ENCODE results near the gene MYO1A. TPM values are rescaled to one million over a fixed set of nuclear protein-coding genes. Genes with fewer than 3 reads are reported as not detected.

Gene MYO1A
- 0.11 TPM for total RNA-seq
- long read RNA-seq = 0 reads

- DNase-seq (ENCODE audit: low spot score) = no peak
- intact Hi-C loops (cut with DNase I) = no loop called here
Observed at GRCh38 chr12:57049890-57050289, at the start of gene MYO1A. Gene MYO1A (minus strand): TSS chr12:57050129. CDS start chr12:57048323, 1,806 bp downstream.

- intact Hi-C loops (cut with DNase I) = no loop called here
- DNase-seq (ENCODE audit: low spot score) = no peak
Observed at GRCh38 chr12:57099047-57099714, 49.3 kb upstream of the MYO1A start.

GRCh38 chr12:57098546-57098945 is 48.6 kb upstream of the MYO1A start:
- peak; percentile 43 for DNase-seq (ENCODE audit: low spot score)
- intact Hi-C loops (cut with DNase I) = no loop called here

- intact Hi-C loops (cut with DNase I) = no loop called here
- peak; percentile 22 for DNase-seq (ENCODE audit: low spot score)
Observed at GRCh38 chr12:57097554-57097835, 47.6 kb upstream of the MYO1A start.

GRCh38 chr12:57096748-57097553 is 47.0 kb upstream of the MYO1A start:
- intact Hi-C loops (cut with DNase I) = no loop called here
- peak; percentile 67 for DNase-seq (ENCODE audit: low spot score)

GRCh38 chr12:57096099-57096572 is 46.2 kb upstream of the MYO1A start:
- peak; percentile 67 for DNase-seq (ENCODE audit: low spot score)
- intact Hi-C loops (cut with DNase I) = no loop called here

- intact Hi-C loops (cut with DNase I) = no loop called here
- DNase-seq (ENCODE audit: low spot score) = peak; percentile 35
Observed at GRCh38 chr12:57095440-57095839, 45.5 kb upstream of the MYO1A start.

GRCh38 chr12:57094208-57095160 is 44.6 kb upstream of the MYO1A start:
- peak; percentile 50 for DNase-seq (ENCODE audit: low spot score)
- intact Hi-C loops (cut with DNase I) = no loop called here

- intact Hi-C loops (cut with DNase I) = no loop called here
- DNase-seq (ENCODE audit: low spot score) = peak; percentile 84
Observed at GRCh38 chr12:57093415-57094207, 43.7 kb upstream of the MYO1A start.

GRCh38 chr12:57092876-57093414 is 43.0 kb upstream of the MYO1A start:
- intact Hi-C loops (cut with DNase I) = no loop called here
- no peak for DNase-seq (ENCODE audit: low spot score)

GRCh38 chr12:57092529-57092862 is 42.6 kb upstream of the MYO1A start:
- intact Hi-C loops (cut with DNase I) = no loop called here
- DNase-seq (ENCODE audit: low spot score) = no peak

- DNase-seq (ENCODE audit: low spot score) = no peak
- intact Hi-C loops (cut with DNase I) = no loop called here
Observed at GRCh38 chr12:57091638-57092528, 42.0 kb upstream of the MYO1A start.

GRCh38 chr12:57090924-57091637 is 41.2 kb upstream of the MYO1A start:
- no peak for DNase-seq (ENCODE audit: low spot score)

GRCh38 chr12:57090490-57090889 is 40.6 kb upstream of the MYO1A start:
- intact Hi-C loops (cut with DNase I) = no loop called here
- no peak for DNase-seq (ENCODE audit: low spot score)

More at GRCh38 chr12:57090924-57091637, 41.2 kb upstream of the MYO1A start:
- intact Hi-C loops (cut with DNase I) = no loop called here

GRCh38 chr12:57089271-57090245 is 39.6 kb upstream of the MYO1A start:
- DNase-seq (ENCODE audit: low spot score) = peak; percentile 89
- intact Hi-C loops (cut with DNase I) = no loop called here
